Lung (tissue), 12 donors: ENCODE measurements around the gene ABHD17C. TPM values are rescaled to one million over a fixed set of nuclear protein-coding genes. Genes with fewer than 3 reads are reported as not detected.

Source experiments
- ATAC-seq: fragments of 200-7000 bp; cut with Tn5 transposase; one replicate; pipeline ENCODE4 v1.9.1; 2020; ENCODE audit warnings: moderate number of reproducible peaks; ENCODE audit not compliant: insufficient read depth, low FRiP score
- DNase-seq, 3 donors: peaks; one replicate each; pipeline ENCODE4 v3.0.0-alpha.2; 2013 to 2017
- H3K27ac ChIP-seq, 2 donors: one replicate each; pipeline ENCODE4 v1.5.1; 2013; ENCODE audit warnings: mild to moderate bottlenecking in 2 of 2, moderate library complexity in 2 of 2, control low read depth in 1 of 2, inconsistent platforms in 1 of 2, low read depth in 1 of 2, low read length in 1 of 2
- H3K27me3 ChIP-seq, 3 donors: one replicate each; pipeline ENCODE4 v1.5.1; 2013; ENCODE audit warnings: low read length in 2 of 3; ENCODE audit not compliant: control insufficient read depth in 3 of 3, insufficient read depth in 3 of 3
- H3K36me3 ChIP-seq, 4 donors: one replicate each; pipeline ENCODE4 v1.5.1; 2013; ENCODE audit warnings: low read length in 4 of 4, mild to moderate bottlenecking in 1 of 4, moderate library complexity in 1 of 4; ENCODE audit not compliant: control insufficient read depth in 4 of 4, insufficient read depth in 4 of 4
- H3K4me1 ChIP-seq, 5 donors: one replicate each; pipeline ENCODE4 v1.5.1; 2013; ENCODE audit warnings: low read length in 5 of 5, mild to moderate bottlenecking in 2 of 5, moderate library complexity in 1 of 5; ENCODE audit not compliant: control insufficient read depth in 5 of 5, insufficient read depth in 5 of 5
- H3K4me3 ChIP-seq: one replicate; pipeline ENCODE4 v1.5.1; 2013; ENCODE audit warnings: mild to moderate bottlenecking, control low read depth, moderate library complexity
- H3K9ac ChIP-seq, 2 donors: one replicate each; pipeline ENCODE4 v1.5.1; 2013; ENCODE audit warnings: low read length in 2 of 2, control low read depth in 1 of 2; ENCODE audit not compliant: insufficient read depth in 1 of 2
- H3K9me3 ChIP-seq, 4 donors: one replicate each; pipeline ENCODE4 v1.5.1; 2013; ENCODE audit warnings: low read length in 3 of 4, mild to moderate bottlenecking in 1 of 4, moderate library complexity in 1 of 4; ENCODE audit not compliant: control insufficient read depth in 4 of 4, insufficient read depth in 3 of 4
- CTCF ChIP-seq: IDR thresholded peaks from 2 replicates; pipeline ENCODE4 v1.5.1; 2012; ENCODE audit warnings: mild to moderate bottlenecking; ENCODE audit errors: control extremely low read depth, extremely low read depth
- WGBS, 2 donors: extraction: QIAGEN DNeasy Blood & Tissue Kit; methylation state at CpG; one replicate each; pipeline ENCODE4 v1.1.7; 2013; 5-methylcytosine and 5-hydroxymethylcytosine counted together
- polyA plus RNA-seq, 2 donors: library from polyadenylated mRNA; stranded (reverse); fragments of 200-250 nt; gene quantifications; one replicate each; pipeline ENCODE4 v1.2.1, GENCODE V29; 2013
- total RNA-seq, 2 donors: library from RNA; depleted of rRNA in 1 of 2; stranded (reverse); fragments of >200 nt in 1 of 2; gene quantifications; one replicate each; pipeline ENCODE4 v1.2.1, GENCODE V29; 2014 to 2021
- donor health status: control.
- donor health status: control.
- donor health status: Bipolar disorder and iron deficiency.
- donor health status: healthy.
- donor health status: DM: yes; HTN: yes; CAD: no.

Gene ABHD17C
- total and polyA plus RNA-seq, 4 donors, result 15.2 to 23.7 (median 22.0) TPM

GRCh38 chr15:80710635-80711554 is 15.8 kb downstream of the ABHD17C start:
- Histone ChIP-seq H3K27ac (peak overlapping the region in 1 of 2 donors; percentile 49), H3K4me3 (no peak overlapping the region), H3K27me3 (no peaks in the 10 kb centered on the region), H3K9me3 (no peaks in the 10 kb centered on the region), H3K4me1 (peaks cover 0 to 15% (median 0%) of the 10 kb centered on the region in 5 donors), H3K36me3 (peaks cover 0 to 2% (median 0%) of the 10 kb centered on the region in 4 donors), H3K9ac (no peak overlapping the region)
- DNase-seq (no peak), ATAC-seq (no peak)
- TF ChIP-seq CTCF, result no peak
- 80 to 81% methylated on average over 9 of the region's 9 CpGs for WGBS, 2 donors

DNA sequence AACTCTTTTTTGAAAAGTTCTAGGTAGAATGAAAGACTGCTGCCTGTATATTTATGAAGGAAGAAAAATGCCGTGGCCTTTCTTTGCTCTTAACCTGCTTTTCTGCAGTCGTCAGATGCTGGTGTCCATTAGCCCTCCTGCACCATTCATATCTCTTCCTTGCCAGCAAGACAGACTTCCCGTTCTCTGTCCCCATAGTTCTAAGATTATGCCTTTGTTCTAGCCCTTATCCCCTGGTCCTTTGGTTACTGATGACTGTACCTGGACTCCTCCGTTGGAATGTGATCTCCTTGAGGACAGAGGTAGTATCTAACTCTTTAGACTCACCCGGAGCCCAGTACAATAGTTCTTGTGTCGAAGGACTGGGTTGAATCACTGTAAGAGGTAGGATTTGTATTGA is 16.8 kb downstream of the ABHD17C start:
- H3K9me3 ChIP-seq, result no peaks in the 10 kb centered on the region
- no peak overlapping the region for H3K27ac ChIP-seq
- H3K4me1 ChIP-seq, result peaks cover 0 to 18% (median 0%) of the 10 kb centered on the region in 5 donors
- no peaks in the 10 kb centered on the region for H3K27me3 ChIP-seq
- no peak for TF ChIP-seq CTCF
- DNase-seq (no peak), ATAC-seq (no peak)
- WGBS, 2 donors, result 78 to 79% methylated on average over 6 of the region's 6 CpGs
- peaks cover 0 to 2% (median 0%) of the 10 kb centered on the region in 4 donors for H3K36me3 ChIP-seq
- no peak overlapping the region for H3K4me3 ChIP-seq
- H3K9ac ChIP-seq, result peak overlapping the region in 1 of 2 donors; percentile 8

GRCh38 chr15:80712956-80713355 is 17.8 kb downstream of the ABHD17C start:
- WGBS, 2 donors, result 90 to 91% methylated on average over 4 of the region's 4 CpGs
- ATAC-seq (no peak), DNase-seq (no peak)
- Histone ChIP-seq H3K9me3 (no peaks in the 10 kb centered on the region), H3K36me3 (peaks cover 0 to 2% (median 0%) of the 10 kb centered on the region in 4 donors), H3K9ac (no peak overlapping the region), H3K4me1 (peaks cover 0 to 18% (median 0%) of the 10 kb centered on the region in 5 donors), H3K27me3 (no peaks in the 10 kb centered on the region), H3K27ac (no peak overlapping the region), H3K4me3 (no peak overlapping the region)
- no peak for TF ChIP-seq CTCF
